Keratinocyte (primary cell): Measurements from ENCODE around the gene MRPL28. TPM values are rescaled to one million over a fixed set of nuclear protein-coding genes. Genes with fewer than 3 reads are reported as not detected.

Source experiments
- DNase-seq: peaks from one replicate; pipeline ENCODE4 v3.0.0-alpha.2; 2011; ENCODE audit warnings: low read depth, missing footprints, low spot score
- FAIRE-seq: peaks from 2 replicates; lab custom pipeline; 2011; peaks lifted over from hg19 to GRCh38; lab: Jason Lieb, UNC
- H2AFZ ChIP-seq: 2 replicates; pipeline ENCODE4 v1.6.0; 2012; ENCODE audit warnings: low read length, control low read depth, inconsistent platforms; ENCODE audit not compliant: control insufficient read depth
- H3K27ac ChIP-seq: 2 replicates; pipeline ENCODE4 v1.5.1; 2011; ENCODE audit warnings: low read length; ENCODE audit not compliant: control insufficient read depth, insufficient read depth
- H3K27me3 ChIP-seq: 3 replicates; pipeline ENCODE4 v1.6.0; 2011; ENCODE audit warnings: low read length; ENCODE audit not compliant: control insufficient read depth, insufficient read depth; ENCODE audit errors: extremely low read depth
- H3K36me3 ChIP-seq, 2 experiments: 2 replicates in 1 of 2; 3 replicates in 1 of 2; pipeline ENCODE4 v1.5.1; 2011; ENCODE audit warnings: low read length in 2 of 2, mild to moderate bottlenecking in 1 of 2; ENCODE audit not compliant: control insufficient read depth in 2 of 2, insufficient read depth in 2 of 2; ENCODE audit errors: extremely low read depth in 1 of 2
- H3K4me1 ChIP-seq: 3 replicates; pipeline ENCODE4 v1.5.1; 2011; ENCODE audit warnings: low read length; ENCODE audit not compliant: control insufficient read depth, insufficient read depth; ENCODE audit errors: extremely low read depth
- H3K4me2 ChIP-seq: 3 replicates; pipeline ENCODE4 v1.6.0; 2011; ENCODE audit warnings: low read depth, low read length; ENCODE audit not compliant: control insufficient read depth, insufficient read depth; ENCODE audit errors: extremely low read depth
- H3K4me3 ChIP-seq, 3 experiments: fragments of 200-600 bp in 1 of 3; sonication (generic) in 1 of 3; 2 replicates in 2 of 3; 3 replicates in 1 of 3; pipeline ENCODE4 v1.5.1; 2011 to 2016; ENCODE audit warnings: low read length in 3 of 3, mild to moderate bottlenecking in 3 of 3, control low read depth in 2 of 3, inconsistent platforms in 1 of 3, low read depth in 1 of 3, mixed read lengths in 1 of 3, mixed run types in 1 of 3, moderate library complexity in 1 of 3; ENCODE audit not compliant: control insufficient read depth in 2 of 3, insufficient read depth in 2 of 3; ENCODE audit errors: extremely low read depth in 1 of 3
- H3K79me2 ChIP-seq: 2 replicates; pipeline ENCODE4 v1.6.0; 2012; ENCODE audit warnings: low read length; ENCODE audit not compliant: control insufficient read depth, insufficient read depth
- H3K9ac ChIP-seq: 3 replicates; pipeline ENCODE4 v1.6.0; 2011; ENCODE audit warnings: low read length; ENCODE audit not compliant: control insufficient read depth, insufficient read depth; ENCODE audit errors: extremely low read depth
- H3K9me1 ChIP-seq: 3 replicates; pipeline ENCODE4 v1.6.0; 2011; ENCODE audit warnings: low read length; ENCODE audit not compliant: control insufficient read depth, insufficient read depth; ENCODE audit errors: extremely low read depth
- H3K9me3 ChIP-seq: 2 replicates; pipeline ENCODE4 v1.5.1; 2012; ENCODE audit warnings: low read depth, low read length; ENCODE audit not compliant: control insufficient read depth
- H4K20me1 ChIP-seq: 3 replicates; pipeline ENCODE4 v1.6.0; 2011; ENCODE audit warnings: low read length; ENCODE audit not compliant: control insufficient read depth, insufficient read depth; ENCODE audit errors: extremely low read depth
- EZH2 ChIP-seq: IDR thresholded peaks from one replicate; pipeline ENCODE4 v1.6.1; 2012; ENCODE audit warnings: inconsistent platforms, mild to moderate bottlenecking, low read length, moderate library complexity
- dilution Hi-C: fragments of 300-500 bp; cut with MboI; formaldehyde crosslinking; loops from one replicate; pipeline ENCODE4 v1.7.0; 2020; ENCODE audit warnings: low sequenced_read_pairs; ENCODE audit not compliant: extremely low pct_ligation_motif_present
- polyA plus RNA-seq, 5 experiments: library from polyadenylated mRNA; depleted of rRNA in 3 of 5; stranded (reverse) in 3 of 5; stranded (forward) in 1 of 5; unstranded in 1 of 5; fragments of >200 nt; gene quantifications; 1 replicate in 1 of 5; 2 replicates in 3 of 5; 3 replicates in 1 of 5; pipeline versions ENCODE4 v1.2.1 to v1.2.3, GENCODE V29; 2011 to 2012; ENCODE audit warnings: missing spikeins in 2 of 5, low read depth in 1 of 5, low replicate concordance in 1 of 5
- TF ChIP-seq, protein P1 (sequence below), 3 experiments: IDR thresholded peaks in 1 of 3; conservative IDR thresholded peaks in 1 of 3; optimal IDR thresholded peaks in 1 of 3; 2 replicates in 2 of 3; 3 replicates in 1 of 3; pipeline versions ENCODE3 to v1.5.1; 2011; ENCODE audit warnings: low read length in 3 of 3, mild to moderate bottlenecking in 3 of 3, moderate library complexity in 2 of 3, control low read depth in 1 of 3, inconsistent platforms in 1 of 3; ENCODE audit not compliant: insufficient read depth in 2 of 3; ENCODE audit errors: extremely low read depth in 1 of 3

The MRPL28 gene
- polyA plus RNA-seq, 1 donor (not counting 4 experiments of a cell fraction or from before 2014, with no cell fraction given), result 115 TPM

GRCh38 chr16:410516-411178, 40.3 kb upstream of the MRPL28 start:
- H3K4me1 ChIP-seq, result peaks cover 5% of the 10 kb centered on the region
- H3K79me2 ChIP-seq, result no peaks in the 10 kb centered on the region
- H3K4me3 ChIP-seq, result no peak overlapping the region
- dilution Hi-C loops, result no loop called here
- no peaks in the 10 kb centered on the region for H3K9me3 ChIP-seq
- H3K36me3 ChIP-seq, result peaks cover 4 to 9% of the 10 kb centered on the region in 2 experiments
- H3K4me2 ChIP-seq, result no peak overlapping the region
- H4K20me1 ChIP-seq, result no peaks in the 10 kb centered on the region
- H3K9me1 ChIP-seq, result no peaks in the 10 kb centered on the region
- no peak overlapping the region for H3K9ac ChIP-seq
- no peak for DNase-seq
- no peak for TF ChIP-seq EZH2
- TF ChIP-seq, protein P1, sequence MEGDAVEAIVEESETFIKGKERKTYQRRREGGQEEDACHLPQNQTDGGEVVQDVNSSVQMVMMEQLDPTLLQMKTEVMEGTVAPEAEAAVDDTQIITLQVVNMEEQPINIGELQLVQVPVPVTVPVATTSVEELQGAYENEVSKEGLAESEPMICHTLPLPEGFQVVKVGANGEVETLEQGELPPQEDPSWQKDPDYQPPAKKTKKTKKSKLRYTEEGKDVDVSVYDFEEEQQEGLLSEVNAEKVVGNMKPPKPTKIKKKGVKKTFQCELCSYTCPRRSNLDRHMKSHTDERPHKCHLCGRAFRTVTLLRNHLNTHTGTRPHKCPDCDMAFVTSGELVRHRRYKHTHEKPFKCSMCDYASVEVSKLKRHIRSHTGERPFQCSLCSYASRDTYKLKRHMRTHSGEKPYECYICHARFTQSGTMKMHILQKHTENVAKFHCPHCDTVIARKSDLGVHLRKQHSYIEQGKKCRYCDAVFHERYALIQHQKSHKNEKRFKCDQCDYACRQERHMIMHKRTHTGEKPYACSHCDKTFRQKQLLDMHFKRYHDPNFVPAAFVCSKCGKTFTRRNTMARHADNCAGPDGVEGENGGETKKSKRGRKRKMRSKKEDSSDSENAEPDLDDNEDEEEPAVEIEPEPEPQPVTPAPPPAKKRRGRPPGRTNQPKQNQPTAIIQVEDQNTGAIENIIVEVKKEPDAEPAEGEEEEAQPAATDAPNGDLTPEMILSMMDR (optimal IDR thresholded peaks at IDR 0.05 in 1 of 3, IDR thresholded peaks at IDR 0.05 in 1 of 3, conservative IDR thresholded peaks at IDR 0.05 in 1 of 3; ENCODE audit: extremely low read depth in 1 of 3, insufficient read depth in 2 of 3, low read length in 3 of 3), result no peak
- H3K27ac ChIP-seq, result no peak overlapping the region
- FAIRE-seq, result no peak
- no peaks in the 10 kb centered on the region for H3K27me3 ChIP-seq
- no peak overlapping the region for H2AFZ ChIP-seq

GRCh38 chr16:407253-407652, 36.9 kb upstream of the MRPL28 start:
- Histone ChIP-seq H3K4me2 (no peak overlapping the region), H3K4me1 (no peaks in the 10 kb centered on the region), H3K4me3 (no peak overlapping the region), H3K9me1 (no peaks in the 10 kb centered on the region), H3K9ac (no peak overlapping the region), H2AFZ (no peak overlapping the region), H3K27ac (no peak overlapping the region), H3K36me3 (peaks cover 4 to 9% of the 10 kb centered on the region in 2 experiments), H4K20me1 (no peaks in the 10 kb centered on the region), H3K9me3 (no peaks in the 10 kb centered on the region), H3K79me2 (no peaks in the 10 kb centered on the region), H3K27me3 (no peaks in the 10 kb centered on the region)
- DNase-seq (no peak), FAIRE-seq (no peak)
- dilution Hi-C loops, result no loop called here
- no peak for TF ChIP-seq EZH2
- TF ChIP-seq, protein P1 (optimal IDR thresholded peaks at IDR 0.05 in 1 of 3, IDR thresholded peaks at IDR 0.05 in 1 of 3, conservative IDR thresholded peaks at IDR 0.05 in 1 of 3; ENCODE audit: extremely low read depth in 1 of 3, insufficient read depth in 2 of 3, low read length in 3 of 3), result no peak
